HG03025 (cell line): ENCODE data around the gene PDE6B.
"Not testable (repeated sequence)": the region's sequence is repeated elsewhere in the genome, so short reads cannot be mapped to it uniquely, and the experiment has no call there.

ENCODE experiments used
- ATAC-seq: cut with Tn5 transposase; IDR thresholded peaks from one replicate; pipeline ENCODE4 v1.9.1; 2021; ENCODE audit warnings: mild to moderate bottlenecking, moderate library complexity; ENCODE audit not compliant: unreplicated experiment, low FRiP score

Gene PDE6B

GRCh38 chr4:699816-700580, 74.6 kb downstream of the PDE6B start:
- ATAC-seq: no peak

- no peak for ATAC-seq
Observed at GRCh38 chr4:700587-701264, 75.4 kb downstream of the PDE6B start.

- ATAC-seq: no peak
Observed at GRCh38 chr4:702618-703048, 77.3 kb downstream of the PDE6B start.

- no peak for ATAC-seq
Observed at GRCh38 chr4:703336-704197, 78.2 kb downstream of the PDE6B start.

- ATAC-seq: no peak
Observed at GRCh38 chr4:704198-704891, 79.0 kb downstream of the PDE6B start.

- no peak for ATAC-seq
Observed at GRCh38 chr4:704971-705277, 79.6 kb downstream of the PDE6B start.

GRCh38 chr4:705278-706082, 80.1 kb downstream of the PDE6B start, which contains the start of gene PCGF3:
Gene PCGF3 (plus strand): TSS chr4:705832. CDS start chr4:733681, 27,849 bp downstream.
- peak; percentile 88 for ATAC-seq

GRCh38 chr4:706083-706633, 80.8 kb downstream of the PDE6B start:
- ATAC-seq: not testable (repeated sequence)

- no peak for ATAC-seq
Observed at GRCh38 chr4:706834-707598, 81.6 kb downstream of the PDE6B start.

GRCh38 chr4:707929-708630, 82.7 kb downstream of the PDE6B start:
- no peak for ATAC-seq

- no peak for ATAC-seq
Observed at GRCh38 chr4:708631-708933, 83.2 kb downstream of the PDE6B start.

GRCh38 chr4:709348-709747, 84.0 kb downstream of the PDE6B start:
- no peak for ATAC-seq

GRCh38 chr4:710116-710515, 84.7 kb downstream of the PDE6B start:
- ATAC-seq: no peak

- ATAC-seq: no peak
Observed at GRCh38 chr4:710916-711315, 85.5 kb downstream of the PDE6B start.

GRCh38 chr4:712093-712492, 86.7 kb downstream of the PDE6B start:
- ATAC-seq: no peak

- ATAC-seq: no peak
Observed at GRCh38 chr4:712916-713632, 87.7 kb downstream of the PDE6B start.

GRCh38 chr4:714087-714486, 88.7 kb downstream of the PDE6B start:
- no peak for ATAC-seq
